Activated CD4-positive, alpha-beta memory T cell treated with anti-CD3 and anti-CD28 coated beads, Interleukin-2, amount 10 ng/mL, durations not matched to agents 7 days and 5 days (primary cell): ENCODE results near the gene PSME4. TPM values are rescaled to one million over a fixed set of nuclear protein-coding genes. Genes with fewer than 3 reads are reported as not detected.

Experiments used
- CTCF ChIA-PET: fragments of 350-600 bp; sonication (Branson Sonifier 250); formaldehyde crosslinking; loops from one replicate; lab custom pipeline; 2021; ENCODE audit warnings: antibody characterized with exemption, inconsistent platforms; lab: Charles Lee
- POLR2A ChIA-PET: fragments of 350-600 bp; sonication (Branson Sonifier 250); formaldehyde crosslinking; loops from one replicate; lab custom pipeline; 2021; ENCODE audit warnings: antibody characterized with exemption; lab: Charles Lee
- DNase-seq: peaks from one replicate; pipeline ENCODE4 v3.0.0-alpha.2; 2020
- H3K27ac Mint-ChIP-seq: one replicate; pipeline ENCODE4 v1.8.0; 2021; ENCODE audit warnings: mild to moderate bottlenecking, mixed read lengths
- H3K27me3 Mint-ChIP-seq: one replicate; pipeline ENCODE4 v1.8.0; 2021; ENCODE audit warnings: mixed read lengths
- H3K36me3 Mint-ChIP-seq: one replicate; pipeline ENCODE4 v1.8.0; 2021; ENCODE audit warnings: low read depth, mixed read lengths
- H3K4me1 Mint-ChIP-seq: one replicate; pipeline ENCODE4 v1.8.0; 2021; ENCODE audit warnings: mixed read lengths
- H3K4me3 Mint-ChIP-seq: one replicate; pipeline ENCODE4 v1.8.0; 2021; ENCODE audit warnings: mild to moderate bottlenecking, mixed read lengths
- H3K9me3 Mint-ChIP-seq: one replicate; pipeline ENCODE4 v1.8.0; 2021; ENCODE audit warnings: mixed read lengths
- total RNA-seq, 2 experiments: library from RNA; stranded (reverse); gene quantifications; one replicate each; pipeline ENCODE4 v1.2.3, GENCODE V29; 2021

PSME4 gene
- total RNA-seq: 10 to 100 TPM; 47.4 to 47.8 TPM

- Mint-ChIP-seq H3K9me3 (no peaks in the 10 kb centered on the region), H3K27ac (peak within 1 kb of the TSS; percentile 87), H3K4me3 (peak within 1 kb of the TSS; percentile 83), H3K4me1 (peaks cover 41% of the 10 kb centered on the region), H3K36me3 (peaks cover 41% of the 10 kb centered on the region), H3K27me3 (no peaks in the 10 kb centered on the region)
- peak; percentile 95 for DNase-seq
- ChIA-PET CTCF (interaction anchor here (0.6 to 2.5 kb wide), 3 partner anchors 17 to 136 kb away, joined by 4 to 9 read pairs (median 8); no protein-coding TSS in a partner anchor), POLR2A (interaction anchor here (0.7 to 4.5 kb wide), 31 partner anchors 8 to 1646 kb away, joined by 3 to 57 read pairs (median 5); partner anchors contain the start of genes ACYP2, ASB3, CHAC2 and ERLEC1)
These were observed at the start of gene PSME4 for GRCh38 chr2:53970724-53971602. PSME4 (minus strand) TSS chr2:53970993; CDS start chr2:53970784, 209 bp downstream.

- Mint-ChIP-seq H3K4me3 (no peak overlapping the region), H3K9me3 (peaks cover 5% of the 10 kb centered on the region), H3K27me3 (no peaks in the 10 kb centered on the region), H3K4me1 (peaks cover 31% of the 10 kb centered on the region), H3K27ac (peak overlapping the region; percentile 37), H3K36me3 (peaks cover 8% of the 10 kb centered on the region)
- ChIA-PET CTCF (interaction anchor here (0.9 to 1.3 kb wide), 2 partner anchors 15 to 21 kb away, joined by 3 to 4 read pairs; no protein-coding TSS in a partner anchor), POLR2A (interaction anchor here (1.0 to 1.5 kb wide), 2 partner anchors 45 to 46 kb away, joined by 3 to 6 read pairs; no protein-coding TSS in a partner anchor)
- DNase-seq: no peak
These were observed 45.3 kb upstream of the PSME4 start for GRCh38 chr2:54015798-54016699.

GRCh38 chr2:54013996-54014395 is 43.2 kb upstream of the PSME4 start:
- Mint-ChIP-seq H3K4me3 (peak overlapping the region; percentile 47), H3K9me3 (no peaks in the 10 kb centered on the region), H3K36me3 (peaks cover 7% of the 10 kb centered on the region), H3K4me1 (peaks cover 33% of the 10 kb centered on the region), H3K27ac (peak overlapping the region; percentile 86), H3K27me3 (no peaks in the 10 kb centered on the region)
- CTCF ChIA-PET: no interaction called here
- DNase-seq: no peak
- POLR2A ChIA-PET: interaction anchor here (2.3 kb wide), 1 partner anchor 19 kb away, joined by 5 read pairs; no protein-coding TSS in a partner anchor

- Mint-ChIP-seq H3K27ac (no peak overlapping the region), H3K4me3 (no peak overlapping the region), H3K4me1 (peaks cover 33% of the 10 kb centered on the region), H3K9me3 (no peaks in the 10 kb centered on the region), H3K27me3 (no peaks in the 10 kb centered on the region), H3K36me3 (peaks cover 4% of the 10 kb centered on the region)
- POLR2A ChIA-PET: interaction anchor here (2.3 to 2.6 kb wide), 2 partner anchors 17 to 42 kb away, joined by 5 to 13 read pairs; partner anchors contain the start of gene PSME4
- DNase-seq: no peak
- CTCF ChIA-PET: interaction anchor here (1.2 kb wide), 1 partner anchor 94 kb away, joined by 3 read pairs; no protein-coding TSS in a partner anchor
These were observed 41.8 kb upstream of the PSME4 start for GRCh38 chr2:54012538-54013141.

GRCh38 chr2:54009549-54009948 is 38.8 kb upstream of the PSME4 start:
- no peaks in the 10 kb centered on the region for H3K27me3 Mint-ChIP-seq
- no peak for DNase-seq
- POLR2A ChIA-PET: no interaction called here

GRCh38 chr2:54008439-54008838 is 37.6 kb upstream of the PSME4 start:
- CTCF ChIA-PET: no interaction called here

More at GRCh38 chr2:54009549-54009948, 38.8 kb upstream of the PSME4 start:
- CTCF ChIA-PET: interaction anchor here (1.2 kb wide), 1 partner anchor 14 kb away, joined by 3 read pairs; no protein-coding TSS in a partner anchor
- no peak overlapping the region for H3K4me3 Mint-ChIP-seq
- peaks cover 19% of the 10 kb centered on the region for H3K4me1 Mint-ChIP-seq
- H3K36me3 Mint-ChIP-seq: peaks cover 4% of the 10 kb centered on the region
- H3K9me3 Mint-ChIP-seq: no peaks in the 10 kb centered on the region
- H3K27ac Mint-ChIP-seq: no peak overlapping the region

GRCh38 chr2:54000524-54000923 is 29.7 kb upstream of the PSME4 start:
- ChIA-PET POLR2A (interaction anchor here (3.1 kb wide), 1 partner anchor 29 kb away, joined by 10 read pairs; the partner anchor contains the start of gene PSME4), CTCF (interaction anchor here (1.0 to 1.4 kb wide), 2 partner anchors 10 to 15 kb away, joined by 3 to 4 read pairs; no protein-coding TSS in a partner anchor)
- Mint-ChIP-seq H3K36me3 (no peaks in the 10 kb centered on the region), H3K9me3 (no peaks in the 10 kb centered on the region), H3K27ac (no peak overlapping the region), H3K4me1 (no peaks in the 10 kb centered on the region), H3K4me3 (no peak overlapping the region), H3K27me3 (no peaks in the 10 kb centered on the region)
- no peak for DNase-seq

More at GRCh38 chr2:54008439-54008838, 37.6 kb upstream of the PSME4 start:
- Mint-ChIP-seq H3K36me3 (peaks cover 4% of the 10 kb centered on the region), H3K9me3 (no peaks in the 10 kb centered on the region), H3K4me3 (no peak overlapping the region), H3K27me3 (no peaks in the 10 kb centered on the region), H3K27ac (no peak overlapping the region), H3K4me1 (peaks cover 9% of the 10 kb centered on the region)
- POLR2A ChIA-PET: no interaction called here
- no peak for DNase-seq

- Mint-ChIP-seq H3K27ac (no peak overlapping the region), H3K4me1 (peaks cover under 1% of the 10 kb centered on the region), H3K27me3 (no peaks in the 10 kb centered on the region), H3K4me3 (no peak overlapping the region), H3K9me3 (no peaks in the 10 kb centered on the region), H3K36me3 (no peaks in the 10 kb centered on the region)
- POLR2A ChIA-PET: interaction anchor here (3.1 kb wide), 1 partner anchor 29 kb away, joined by 10 read pairs; the partner anchor contains the start of gene PSME4
- CTCF ChIA-PET: interaction anchor here (1.0 to 1.4 kb wide), 2 partner anchors 9 to 15 kb away, joined by 3 to 4 read pairs; no protein-coding TSS in a partner anchor
- no peak for DNase-seq
These were observed 29.3 kb upstream of the PSME4 start for GRCh38 chr2:54000122-54000521.

GRCh38 chr2:53998834-53999233 is 28.0 kb upstream of the PSME4 start:
- CTCF ChIA-PET: no interaction called here
- no peak for DNase-seq
- Mint-ChIP-seq H3K9me3 (no peaks in the 10 kb centered on the region), H3K4me1 (peaks cover 11% of the 10 kb centered on the region), H3K4me3 (no peak overlapping the region), H3K27me3 (no peaks in the 10 kb centered on the region), H3K36me3 (peaks cover 5% of the 10 kb centered on the region), H3K27ac (no peak overlapping the region)
- POLR2A ChIA-PET: no interaction called here

GRCh38 chr2:53994818-53995808 is 24.3 kb upstream of the PSME4 start:
- ChIA-PET POLR2A (interaction anchor here (0.9 to 4.0 kb wide), 12 partner anchors 12 to 564 kb away, joined by 3 to 57 read pairs (median 4); partner anchors contain the start of genes CHAC2 and PSME4), CTCF (interaction anchor here (0.6 to 1.6 kb wide), 7 partner anchors 8 to 164 kb away, joined by 3 to 9 read pairs (median 4); partner anchors contain the start of gene PSME4)
- peaks cover 28% of the 10 kb centered on the region for H3K4me1 Mint-ChIP-seq
- peak overlapping the region; percentile 43 for H3K4me3 Mint-ChIP-seq
- H3K9me3 Mint-ChIP-seq: peaks cover 3% of the 10 kb centered on the region
- H3K27ac Mint-ChIP-seq: peak overlapping the region; percentile 91
- peaks cover 21% of the 10 kb centered on the region for H3K36me3 Mint-ChIP-seq
- no peaks in the 10 kb centered on the region for H3K27me3 Mint-ChIP-seq
- DNase-seq: no peak

GRCh38 chr2:53991948-53992347 is 21.2 kb upstream of the PSME4 start:
- no peak overlapping the region for H3K4me3 Mint-ChIP-seq
- H3K9me3 Mint-ChIP-seq: peaks cover 3% of the 10 kb centered on the region
- ChIA-PET POLR2A (no interaction called here), CTCF (no interaction called here)
- no peak overlapping the region for H3K27ac Mint-ChIP-seq
- H3K4me1 Mint-ChIP-seq: peaks cover 36% of the 10 kb centered on the region
- peaks cover 24% of the 10 kb centered on the region for H3K36me3 Mint-ChIP-seq
- H3K27me3 Mint-ChIP-seq: no peaks in the 10 kb centered on the region
- DNase-seq: no peak
